ENCODE measurements around the gene ANAPC4. TPM values are rescaled to one million over a fixed set of nuclear protein-coding genes. Genes with fewer than 3 reads are reported as not detected.
"Not testable (repeated sequence)": the region's sequence is repeated elsewhere in the genome, so short reads cannot be mapped to it uniquely, and the experiment has no call there.

The ANAPC4 gene
- total and polyA plus RNA-seq, 2 donors (not counting 3 experiments of a cell fraction or from before 2014, with no cell fraction given): 7.6 to 32.1 TPM

DNA sequence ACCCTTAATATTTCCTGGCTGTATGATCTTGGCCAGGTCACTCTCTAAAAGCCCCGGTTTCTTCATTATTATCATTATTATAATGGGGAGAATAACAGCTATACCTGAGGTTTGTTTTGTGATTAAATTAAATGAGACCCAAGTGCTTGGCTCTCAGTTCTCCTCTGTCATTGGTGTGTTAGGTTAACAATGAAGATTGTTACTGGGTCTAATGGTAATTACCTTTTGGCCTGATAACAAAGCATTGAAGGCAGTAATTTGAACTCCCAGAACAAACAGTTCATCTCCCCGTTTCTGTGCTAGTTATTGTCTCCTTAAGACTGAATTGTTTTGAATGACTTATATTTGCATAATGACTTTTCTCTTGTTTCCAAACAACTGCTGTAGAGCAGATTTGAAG, 6.8 kb upstream of the ANAPC4 start:
- Histone ChIP-seq H3K4me2 (ENCODE audit: insufficient read depth, low read length) (no peak overlapping the region), H3K4me1 (ENCODE audit: control insufficient read depth, extremely low read depth, insufficient read depth, low read length) (no peaks in the 10 kb centered on the region), H3K9me3 (replicated peaks; ENCODE audit: control insufficient read depth, insufficient read depth, low read length) (no peaks in the 10 kb centered on the region), H3K27me3 (ENCODE audit: control insufficient read depth in 2 of 2, insufficient read depth in 2 of 2, low read length in 2 of 2) (no peaks in the 10 kb centered on the region), H3K79me2 (ENCODE audit: control insufficient read depth, insufficient read depth, low read length) (no peaks in the 10 kb centered on the region), H3K27ac (ENCODE audit: insufficient read depth, low read depth, low read length) (no peak overlapping the region), H3K36me3 (ENCODE audit: control insufficient read depth in 2 of 2, extremely low read depth in 1 of 2, insufficient read depth in 2 of 2, low read length in 2 of 2) (no peaks in the 10 kb centered on the region), H4K20me1 (replicated peaks; ENCODE audit: control insufficient read depth, extremely low read depth, insufficient read depth, low read length) (no peaks in the 10 kb centered on the region), H2AFZ (ENCODE audit: low read depth, low read length) (no peak overlapping the region), H3K9ac (replicated peaks; ENCODE audit: extremely low read depth, insufficient read depth, low read length) (no peak overlapping the region), H3K9me1 (replicated peaks; ENCODE audit: control insufficient read depth, extremely low read depth, insufficient read depth, low read length) (no peaks in the 10 kb centered on the region), H3K4me3 (replicated peaks in 1 of 3; ENCODE audit: insufficient read depth in 1 of 3, low read depth in 1 of 3, low read length in 3 of 3) (no peak overlapping the region)
- CTCF ChIA-PET: no interaction called here
- intact Hi-C loops (cut with micrococcal nuclease) (no loop called here), dilution Hi-C loops (cut with MboI; ENCODE audit: extremely low pct_ligation_motif_present, low sequenced_read_pairs) (no loop called here)
- no peak for DNase-seq (ENCODE audit: low read depth, low spot score)
- POLR2A ChIA-PET: no interaction called here
- TF ChIP-seq, protein P1, sequence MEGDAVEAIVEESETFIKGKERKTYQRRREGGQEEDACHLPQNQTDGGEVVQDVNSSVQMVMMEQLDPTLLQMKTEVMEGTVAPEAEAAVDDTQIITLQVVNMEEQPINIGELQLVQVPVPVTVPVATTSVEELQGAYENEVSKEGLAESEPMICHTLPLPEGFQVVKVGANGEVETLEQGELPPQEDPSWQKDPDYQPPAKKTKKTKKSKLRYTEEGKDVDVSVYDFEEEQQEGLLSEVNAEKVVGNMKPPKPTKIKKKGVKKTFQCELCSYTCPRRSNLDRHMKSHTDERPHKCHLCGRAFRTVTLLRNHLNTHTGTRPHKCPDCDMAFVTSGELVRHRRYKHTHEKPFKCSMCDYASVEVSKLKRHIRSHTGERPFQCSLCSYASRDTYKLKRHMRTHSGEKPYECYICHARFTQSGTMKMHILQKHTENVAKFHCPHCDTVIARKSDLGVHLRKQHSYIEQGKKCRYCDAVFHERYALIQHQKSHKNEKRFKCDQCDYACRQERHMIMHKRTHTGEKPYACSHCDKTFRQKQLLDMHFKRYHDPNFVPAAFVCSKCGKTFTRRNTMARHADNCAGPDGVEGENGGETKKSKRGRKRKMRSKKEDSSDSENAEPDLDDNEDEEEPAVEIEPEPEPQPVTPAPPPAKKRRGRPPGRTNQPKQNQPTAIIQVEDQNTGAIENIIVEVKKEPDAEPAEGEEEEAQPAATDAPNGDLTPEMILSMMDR (IDR thresholded peaks at IDR 0.05; ENCODE audit: extremely low read depth in 1 of 2, insufficient read depth in 1 of 2, low read depth in 1 of 2, low read length in 2 of 2): no peak
- TF ChIP-seq EZH2 (IDR thresholded peaks at IDR 0.05; ENCODE audit: borderline replicate concordance, low read depth, low read length, severe bottlenecking) (no peak), POLR2A (IDR thresholded peaks at IDR 0.05; ENCODE audit: low read depth, low read length) (no peak), GATA2 (IDR thresholded peaks at IDR 0.05; ENCODE audit: insufficient read depth, insufficient read length, low read depth, low read length) (no peak), FOS (IDR thresholded peaks at IDR 0.05; ENCODE audit: borderline replicate concordance, insufficient read depth, low read length) (no peak), JUN (IDR thresholded peaks at IDR 0.05; ENCODE audit: borderline replicate concordance, insufficient read depth, insufficient read length, low read depth) (no peak), MYC (IDR thresholded peaks at IDR 0.05; ENCODE audit: low read depth, low read length) (no peak), POLR2AphosphoS5 (IDR thresholded peaks at IDR 0.05; ENCODE audit: insufficient read depth, low read depth, low read length) (no peak)
- TF ChIP-seq, protein P2, sequence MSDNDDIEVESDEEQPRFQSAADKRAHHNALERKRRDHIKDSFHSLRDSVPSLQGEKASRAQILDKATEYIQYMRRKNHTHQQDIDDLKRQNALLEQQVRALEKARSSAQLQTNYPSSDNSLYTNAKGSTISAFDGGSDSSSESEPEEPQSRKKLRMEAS (IDR thresholded peaks at IDR 0.05; ENCODE audit: insufficient read depth, insufficient read length): no peak
- FAIRE-seq: no peak
- BruUV-seq (replicated peaks): no TSS peak

- DNase-seq (ENCODE audit: low read depth, low spot score); H4K20me1 ChIP-seq (replicated peaks; ENCODE audit: control insufficient read depth, extremely low read depth, insufficient read depth, low read length); H3K9ac ChIP-seq (replicated peaks; ENCODE audit: extremely low read depth, insufficient read depth, low read length); dilution Hi-C loops (cut with MboI; ENCODE audit: extremely low pct_ligation_motif_present, low sequenced_read_pairs); H3K27ac ChIP-seq (ENCODE audit: insufficient read depth, low read depth, low read length); H3K36me3 ChIP-seq (ENCODE audit: control insufficient read depth in 2 of 2, extremely low read depth in 1 of 2, insufficient read depth in 2 of 2, low read length in 2 of 2); H3K4me3 ChIP-seq (replicated peaks in 1 of 3; ENCODE audit: insufficient read depth in 1 of 3, low read depth in 1 of 3, low read length in 3 of 3); POLR2A ChIA-PET; BruUV-seq (replicated peaks); H3K9me3 ChIP-seq (replicated peaks; ENCODE audit: control insufficient read depth, insufficient read depth, low read length); H3K27me3 ChIP-seq (ENCODE audit: control insufficient read depth in 2 of 2, insufficient read depth in 2 of 2, low read length in 2 of 2); H3K79me2 ChIP-seq (ENCODE audit: control insufficient read depth, insufficient read depth, low read length); intact Hi-C loops (cut with micrococcal nuclease); H3K4me1 ChIP-seq (ENCODE audit: control insufficient read depth, extremely low read depth, insufficient read depth, low read length); H2AFZ ChIP-seq (ENCODE audit: low read depth, low read length); H3K9me1 ChIP-seq (replicated peaks; ENCODE audit: control insufficient read depth, extremely low read depth, insufficient read depth, low read length); FAIRE-seq; CTCF ChIA-PET; H3K4me2 ChIP-seq (ENCODE audit: insufficient read depth, low read length): not testable (repeated sequence)
These were observed 4.5 kb upstream of the ANAPC4 start for GRCh38 chr4:25372549-25372948.

Data from endothelial cell of umbilical vein (primary cell).